ENCODE measurements around the gene RAD51AP1.
A peak's percentile ranks its signal among the peaks of the same experiment; 100 is the strongest.

Gene RAD51AP1

DNA sequence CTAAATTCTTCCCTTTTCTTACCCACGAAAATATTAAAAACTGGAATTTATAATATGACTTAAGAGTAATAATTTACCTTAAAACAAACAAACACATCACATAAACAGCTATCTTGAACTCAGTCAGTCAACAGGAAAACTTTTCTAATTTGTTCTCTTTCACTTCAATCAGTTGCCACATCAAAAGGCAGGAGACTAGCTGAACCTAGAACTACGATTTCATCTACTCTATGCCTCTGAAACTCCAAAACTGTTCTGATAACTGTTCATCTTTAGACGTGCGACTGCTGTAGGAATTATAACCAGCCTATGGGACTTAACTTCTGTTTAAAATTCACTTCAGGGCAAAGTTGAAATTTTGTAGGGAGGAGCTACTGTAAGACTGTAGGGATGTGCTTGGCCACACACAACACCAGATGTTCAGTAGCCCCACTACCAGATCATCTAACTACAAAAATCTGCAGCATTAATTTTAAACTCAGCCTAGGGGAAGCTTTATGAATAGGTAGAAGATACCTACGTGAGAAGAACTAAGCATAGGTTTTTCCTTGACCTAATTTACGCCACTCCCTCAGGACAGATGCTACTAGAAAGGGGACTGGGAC, 7.6 kb upstream of the RAD51AP1 start:
- no peak for DNase-seq (ENCODE audit: low read depth)
- no peak overlapping the region for H3K4me3 ChIP-seq (ENCODE audit: control insufficient read depth, low read depth, low read length)
- TF ChIP-seq, protein P1, sequence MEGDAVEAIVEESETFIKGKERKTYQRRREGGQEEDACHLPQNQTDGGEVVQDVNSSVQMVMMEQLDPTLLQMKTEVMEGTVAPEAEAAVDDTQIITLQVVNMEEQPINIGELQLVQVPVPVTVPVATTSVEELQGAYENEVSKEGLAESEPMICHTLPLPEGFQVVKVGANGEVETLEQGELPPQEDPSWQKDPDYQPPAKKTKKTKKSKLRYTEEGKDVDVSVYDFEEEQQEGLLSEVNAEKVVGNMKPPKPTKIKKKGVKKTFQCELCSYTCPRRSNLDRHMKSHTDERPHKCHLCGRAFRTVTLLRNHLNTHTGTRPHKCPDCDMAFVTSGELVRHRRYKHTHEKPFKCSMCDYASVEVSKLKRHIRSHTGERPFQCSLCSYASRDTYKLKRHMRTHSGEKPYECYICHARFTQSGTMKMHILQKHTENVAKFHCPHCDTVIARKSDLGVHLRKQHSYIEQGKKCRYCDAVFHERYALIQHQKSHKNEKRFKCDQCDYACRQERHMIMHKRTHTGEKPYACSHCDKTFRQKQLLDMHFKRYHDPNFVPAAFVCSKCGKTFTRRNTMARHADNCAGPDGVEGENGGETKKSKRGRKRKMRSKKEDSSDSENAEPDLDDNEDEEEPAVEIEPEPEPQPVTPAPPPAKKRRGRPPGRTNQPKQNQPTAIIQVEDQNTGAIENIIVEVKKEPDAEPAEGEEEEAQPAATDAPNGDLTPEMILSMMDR (conservative IDR thresholded peaks at IDR 0.05; ENCODE audit: control insufficient read depth, insufficient read depth, low read depth, low read length): no peak

DNA sequence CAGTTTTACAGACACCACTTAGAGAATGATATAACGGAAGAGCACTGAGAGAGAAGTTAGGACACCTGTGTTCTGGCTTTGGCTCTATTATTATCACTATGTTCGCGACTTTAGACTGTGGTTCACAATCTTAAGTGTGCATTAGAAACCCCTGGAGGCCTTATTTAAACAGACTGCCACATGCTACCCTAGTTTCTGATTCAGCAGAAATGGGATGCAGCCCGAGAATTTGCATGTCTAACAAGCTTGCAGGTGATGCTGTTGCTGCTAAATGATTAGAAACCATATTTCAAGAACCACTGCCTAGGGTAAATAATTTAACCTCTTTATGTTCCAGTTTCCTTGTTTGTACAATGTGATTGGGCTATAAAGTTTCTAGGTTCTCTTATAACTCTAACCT, 3.6 kb upstream of the RAD51AP1 start:
- TF ChIP-seq, protein P1 (conservative IDR thresholded peaks at IDR 0.05; ENCODE audit: control insufficient read depth, insufficient read depth, low read depth, low read length): no peak
- no peak for DNase-seq (ENCODE audit: low read depth)

DNA sequence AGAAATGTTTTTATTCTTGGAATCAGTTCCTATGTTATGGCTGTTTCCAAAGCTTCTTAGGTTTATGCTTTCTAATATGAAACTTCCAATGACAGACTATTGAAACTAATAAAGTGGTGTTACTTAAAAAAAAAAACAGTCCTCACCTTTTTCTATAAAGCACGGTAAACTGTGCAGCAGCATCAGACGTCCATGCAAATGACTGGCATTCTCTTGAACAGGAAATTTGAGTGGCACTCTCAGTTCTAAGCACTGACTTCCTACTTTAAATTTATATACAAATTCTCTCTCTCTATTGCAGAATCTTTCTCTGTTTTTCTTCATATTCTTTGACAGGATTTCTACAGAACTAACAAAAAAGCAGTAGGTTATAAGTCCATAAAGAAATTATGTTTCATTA, 2.8 kb upstream of the RAD51AP1 start:
- no peak for DNase-seq (ENCODE audit: low read depth)
- no peak overlapping the region for H3K4me3 ChIP-seq (ENCODE audit: control insufficient read depth, low read depth, low read length)
- TF ChIP-seq, protein P1 (conservative IDR thresholded peaks at IDR 0.05; ENCODE audit: control insufficient read depth, insufficient read depth, low read depth, low read length): no peak

More for the DNA sequence above, 3.6 kb upstream of the RAD51AP1 start:
- H3K4me3 ChIP-seq (ENCODE audit: control insufficient read depth, low read depth, low read length): no peak overlapping the region

DNA sequence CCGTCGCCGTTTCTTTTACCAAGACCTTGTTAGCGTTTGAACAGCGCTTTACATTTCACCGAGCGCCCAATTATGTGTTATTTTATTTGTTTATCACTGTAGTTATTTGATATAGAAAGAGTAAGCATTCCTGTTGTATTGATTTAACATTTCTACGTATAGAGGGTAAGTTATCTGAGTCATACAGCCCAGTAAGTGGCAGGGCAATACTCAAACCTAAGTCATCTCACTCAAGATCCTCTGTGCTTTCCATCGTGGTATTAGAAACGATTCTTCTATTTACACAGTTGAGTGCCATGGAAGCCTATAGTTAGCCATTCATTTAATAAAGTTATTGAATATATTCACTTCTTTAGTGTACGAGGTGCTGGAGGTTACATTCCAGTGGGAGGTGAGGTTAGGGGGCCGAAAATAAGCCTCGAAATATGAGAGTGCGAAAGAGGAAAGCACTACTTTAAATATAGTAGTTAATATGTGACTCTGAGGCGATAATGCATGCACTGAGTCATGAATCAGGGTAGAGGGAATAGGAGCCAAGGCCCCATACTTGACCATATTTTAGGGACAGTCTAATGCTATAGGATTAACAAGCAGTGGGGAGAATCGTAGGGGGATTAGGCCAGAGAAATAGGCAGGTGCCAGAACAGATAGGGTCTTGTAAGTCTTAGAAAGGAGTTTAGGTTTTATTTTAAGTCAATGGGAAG, 629 bp downstream of the RAD51AP1 start:
- TF ChIP-seq, protein P1 (conservative IDR thresholded peaks at IDR 0.05; ENCODE audit: control insufficient read depth, insufficient read depth, low read depth, low read length): no peak
- DNase-seq (ENCODE audit: low read depth): peak; percentile 9
- H3K4me3 ChIP-seq (ENCODE audit: control insufficient read depth, low read depth, low read length): peak overlapping the region; percentile 99

DNA sequence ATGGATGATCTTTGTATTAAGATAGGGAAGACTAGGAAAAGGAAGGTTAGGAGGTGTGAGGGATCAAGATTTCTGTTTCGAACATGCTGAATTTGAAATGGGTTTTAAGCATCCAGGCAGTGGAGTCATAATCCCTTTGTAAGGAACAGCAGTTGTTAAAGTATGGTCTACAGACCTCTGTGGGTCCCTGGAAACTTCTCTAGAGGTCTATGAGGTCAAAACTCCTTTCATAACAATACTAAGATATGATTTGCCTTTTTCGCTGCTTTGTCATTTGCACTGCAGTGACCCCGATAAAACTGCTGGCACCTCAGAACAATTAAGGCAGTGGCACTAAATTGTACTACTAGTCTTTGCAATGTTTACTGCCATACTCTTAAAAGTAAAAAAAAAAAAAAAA, 1.5 kb downstream of the RAD51AP1 start:
- peak overlapping the region; percentile 99 for H3K4me3 ChIP-seq (ENCODE audit: control insufficient read depth, low read depth, low read length)
- DNase-seq (ENCODE audit: low read depth): no peak
- TF ChIP-seq, protein P1 (conservative IDR thresholded peaks at IDR 0.05; ENCODE audit: control insufficient read depth, insufficient read depth, low read depth, low read length): no peak

DNA sequence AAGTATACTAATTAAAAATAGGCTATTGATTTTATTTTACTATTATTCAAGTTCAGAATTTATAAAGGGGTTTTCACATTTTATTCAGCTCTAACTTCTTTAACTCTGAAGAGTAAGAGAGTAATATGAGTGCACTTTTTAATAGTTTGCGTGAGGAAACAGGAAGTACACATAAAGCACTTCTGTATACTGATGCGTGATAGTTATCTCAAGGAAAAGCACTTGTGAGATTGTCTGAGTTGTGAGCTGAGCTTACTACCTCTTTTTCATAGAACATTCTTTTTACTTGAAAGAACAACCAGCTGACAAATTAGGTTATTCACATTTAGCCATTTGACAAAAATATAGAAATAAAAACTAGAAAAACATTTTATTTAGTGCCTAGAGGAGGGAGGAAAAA, 1.9 kb downstream of the RAD51AP1 start:
- no peak overlapping the region for H3K4me3 ChIP-seq (ENCODE audit: control insufficient read depth, low read depth, low read length)
- TF ChIP-seq, protein P1 (conservative IDR thresholded peaks at IDR 0.05; ENCODE audit: control insufficient read depth, insufficient read depth, low read depth, low read length): no peak
- no peak for DNase-seq (ENCODE audit: low read depth)
